GM21825 (cell line): ENCODE results near the gene FUT1.
A peak's percentile ranks its signal among the peaks of the same experiment; 100 is the strongest.

ENCODE experiments used
- ATAC-seq: cut with Tn5 transposase; IDR thresholded peaks from one replicate; pipeline ENCODE4 v1.9.1; 2021; ENCODE audit warnings: mild to moderate bottlenecking, moderate library complexity; ENCODE audit not compliant: unreplicated experiment

The FUT1 gene

GRCh38 chr19:48741129-48741999, 11.1 kb downstream of the FUT1 start:
- ATAC-seq = no peak

- ATAC-seq = no peak
Measured at GRCh38 chr19:48740164-48740972, 12.1 kb downstream of the FUT1 start, which contains the start of gene RASIP1. TSS of gene RASIP1 (minus strand) at chr19:48740610. CDS start at chr19:48740282, 328 bp downstream.

GRCh38 chr19:48739404-48740163, 12.9 kb downstream of the FUT1 start:
- ATAC-seq = no peak

GRCh38 chr19:48738557-48739403, 13.7 kb downstream of the FUT1 start:
- peak; percentile 78 for ATAC-seq

- no peak for ATAC-seq
Measured at GRCh38 chr19:48737360-48737998, 15.0 kb downstream of the FUT1 start.

GRCh38 chr19:48735031-48735615, 17.3 kb downstream of the FUT1 start:
- ATAC-seq = no peak

GRCh38 chr19:48734625-48735024, 17.8 kb downstream of the FUT1 start:
- no peak for ATAC-seq

GRCh38 chr19:48731452-48731851, 21.0 kb downstream of the FUT1 start:
- ATAC-seq = no peak

GRCh38 chr19:48728911-48729664, 23.4 kb downstream of the FUT1 start:
- no peak for ATAC-seq

- ATAC-seq = no peak
Measured at GRCh38 chr19:48726556-48726955, 25.9 kb downstream of the FUT1 start.

- no peak for ATAC-seq
Measured at GRCh38 chr19:48724796-48725753, 27.4 kb downstream of the FUT1 start.

GRCh38 chr19:48722196-48722708, 30.2 kb downstream of the FUT1 start:
- ATAC-seq = no peak

GRCh38 chr19:48720613-48721296, 31.7 kb downstream of the FUT1 start:
- peak; percentile 61 for ATAC-seq

- no peak for ATAC-seq
Measured at GRCh38 chr19:48720251-48720612, 32.2 kb downstream of the FUT1 start.

- ATAC-seq = no peak
Measured at GRCh38 chr19:48719263-48720171, 32.9 kb downstream of the FUT1 start, which contains the start of gene MAMSTR. TSS of gene MAMSTR (minus strand) at chr19:48719725. CDS start at chr19:48719031, 694 bp downstream.
